Measurements from ENCODE around the gene TMBIM1.

TMBIM1 gene

DNA sequence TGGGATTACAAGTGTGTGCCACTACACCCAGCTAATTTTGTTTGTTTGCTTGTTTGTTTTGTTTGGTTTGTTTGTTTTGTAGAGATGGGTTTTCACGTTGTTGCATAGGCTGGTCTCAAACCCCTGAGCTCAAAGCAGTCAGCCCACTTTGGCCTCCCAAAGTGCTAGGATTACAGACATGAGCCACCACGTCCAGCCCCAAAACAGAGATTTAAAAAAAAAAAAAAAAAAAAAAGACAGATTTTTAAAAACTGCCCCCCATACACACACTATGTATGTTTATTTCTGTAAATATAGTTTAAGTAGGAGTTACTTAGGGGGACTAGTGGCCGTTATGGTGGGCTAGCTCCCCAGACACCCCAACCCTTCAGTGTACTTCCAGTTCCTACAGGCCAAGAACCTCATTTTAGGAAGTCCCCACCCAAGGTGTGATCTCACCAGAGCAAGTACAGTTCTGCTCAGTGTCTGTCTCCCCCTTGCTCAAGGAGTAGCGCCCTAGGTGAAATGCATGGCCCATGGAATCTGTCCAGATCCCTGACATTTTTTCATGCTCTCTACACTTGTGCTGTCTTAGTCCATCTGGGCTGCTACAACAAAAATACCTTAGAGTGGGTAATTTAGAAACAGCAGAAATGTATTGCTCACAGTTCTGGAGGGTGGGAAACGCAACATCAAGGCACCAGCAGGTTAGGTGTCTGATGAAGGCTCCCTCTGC is 1.6 kb upstream of the TMBIM1 start:
- no peaks in the 10 kb centered on the region; the same call in 1 of the 2 replicates for H3K36me3 ChIP-seq (ENCODE audit: control insufficient read depth, insufficient read depth, low read length)
- TF ChIP-seq, protein P1, sequence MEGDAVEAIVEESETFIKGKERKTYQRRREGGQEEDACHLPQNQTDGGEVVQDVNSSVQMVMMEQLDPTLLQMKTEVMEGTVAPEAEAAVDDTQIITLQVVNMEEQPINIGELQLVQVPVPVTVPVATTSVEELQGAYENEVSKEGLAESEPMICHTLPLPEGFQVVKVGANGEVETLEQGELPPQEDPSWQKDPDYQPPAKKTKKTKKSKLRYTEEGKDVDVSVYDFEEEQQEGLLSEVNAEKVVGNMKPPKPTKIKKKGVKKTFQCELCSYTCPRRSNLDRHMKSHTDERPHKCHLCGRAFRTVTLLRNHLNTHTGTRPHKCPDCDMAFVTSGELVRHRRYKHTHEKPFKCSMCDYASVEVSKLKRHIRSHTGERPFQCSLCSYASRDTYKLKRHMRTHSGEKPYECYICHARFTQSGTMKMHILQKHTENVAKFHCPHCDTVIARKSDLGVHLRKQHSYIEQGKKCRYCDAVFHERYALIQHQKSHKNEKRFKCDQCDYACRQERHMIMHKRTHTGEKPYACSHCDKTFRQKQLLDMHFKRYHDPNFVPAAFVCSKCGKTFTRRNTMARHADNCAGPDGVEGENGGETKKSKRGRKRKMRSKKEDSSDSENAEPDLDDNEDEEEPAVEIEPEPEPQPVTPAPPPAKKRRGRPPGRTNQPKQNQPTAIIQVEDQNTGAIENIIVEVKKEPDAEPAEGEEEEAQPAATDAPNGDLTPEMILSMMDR (IDR thresholded peaks at IDR 0.05; ENCODE audit: insufficient read depth, low read length, poor library complexity, severe bottlenecking) = no peak
- no peak overlapping the region for H3K4me3 ChIP-seq (replicated peaks; ENCODE audit: low read depth, low read length)
- DNase-seq (ENCODE audit: extremely low read depth, insufficient read length) = no peak
- no peaks in the 10 kb centered on the region for H3K27me3 ChIP-seq (replicated peaks; ENCODE audit: control insufficient read depth, insufficient read depth, low read length)

DNA sequence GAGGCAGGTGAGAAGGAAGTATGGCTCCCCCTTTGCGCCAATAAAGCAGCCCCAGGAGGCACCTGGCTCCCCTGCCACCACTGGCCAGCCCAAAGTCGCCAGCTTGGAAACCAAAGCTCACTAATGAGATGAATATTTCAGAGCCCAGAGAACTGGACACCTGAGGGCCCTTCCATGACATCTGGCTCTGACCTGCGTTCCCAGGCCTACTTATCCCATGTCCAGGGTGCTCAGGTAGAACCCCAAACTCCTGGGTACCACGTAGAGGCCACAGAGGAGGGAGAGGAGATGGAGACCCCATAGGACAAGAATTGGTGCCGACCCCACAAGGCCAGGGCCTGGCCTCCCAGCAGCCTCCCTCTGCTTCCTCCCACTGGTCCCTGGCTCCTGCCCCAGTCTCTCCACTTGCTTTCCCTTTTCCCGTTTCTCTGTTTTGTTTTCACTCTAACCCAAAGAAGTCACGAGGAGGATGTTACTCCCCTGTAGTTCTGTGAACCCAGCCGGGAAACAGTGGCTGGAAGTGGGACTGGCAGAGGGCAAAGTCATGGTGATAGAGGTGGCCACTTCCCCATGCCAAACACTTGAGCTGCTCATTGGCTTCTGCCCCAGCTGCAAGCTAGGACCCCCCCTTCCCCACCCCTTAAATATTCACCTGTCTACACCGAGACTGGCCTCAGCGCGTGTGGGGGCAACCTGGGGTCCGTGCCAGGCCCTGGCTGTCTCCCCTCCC is 820 bp downstream of the TMBIM1 start:
- no peak for DNase-seq (ENCODE audit: extremely low read depth, insufficient read length)
- Histone ChIP-seq H3K4me3 (replicated peaks; ENCODE audit: low read depth, low read length) (peak overlapping the region; percentile 66), H3K27me3 (replicated peaks; ENCODE audit: control insufficient read depth, insufficient read depth, low read length) (no peaks in the 10 kb centered on the region), H3K36me3 (ENCODE audit: control insufficient read depth, insufficient read depth, low read length) (no peaks in the 10 kb centered on the region; the same call in 1 of the 2 replicates)
- TF ChIP-seq, protein P1 (IDR thresholded peaks at IDR 0.05; ENCODE audit: insufficient read depth, low read length, poor library complexity, severe bottlenecking) = no peak

DNA sequence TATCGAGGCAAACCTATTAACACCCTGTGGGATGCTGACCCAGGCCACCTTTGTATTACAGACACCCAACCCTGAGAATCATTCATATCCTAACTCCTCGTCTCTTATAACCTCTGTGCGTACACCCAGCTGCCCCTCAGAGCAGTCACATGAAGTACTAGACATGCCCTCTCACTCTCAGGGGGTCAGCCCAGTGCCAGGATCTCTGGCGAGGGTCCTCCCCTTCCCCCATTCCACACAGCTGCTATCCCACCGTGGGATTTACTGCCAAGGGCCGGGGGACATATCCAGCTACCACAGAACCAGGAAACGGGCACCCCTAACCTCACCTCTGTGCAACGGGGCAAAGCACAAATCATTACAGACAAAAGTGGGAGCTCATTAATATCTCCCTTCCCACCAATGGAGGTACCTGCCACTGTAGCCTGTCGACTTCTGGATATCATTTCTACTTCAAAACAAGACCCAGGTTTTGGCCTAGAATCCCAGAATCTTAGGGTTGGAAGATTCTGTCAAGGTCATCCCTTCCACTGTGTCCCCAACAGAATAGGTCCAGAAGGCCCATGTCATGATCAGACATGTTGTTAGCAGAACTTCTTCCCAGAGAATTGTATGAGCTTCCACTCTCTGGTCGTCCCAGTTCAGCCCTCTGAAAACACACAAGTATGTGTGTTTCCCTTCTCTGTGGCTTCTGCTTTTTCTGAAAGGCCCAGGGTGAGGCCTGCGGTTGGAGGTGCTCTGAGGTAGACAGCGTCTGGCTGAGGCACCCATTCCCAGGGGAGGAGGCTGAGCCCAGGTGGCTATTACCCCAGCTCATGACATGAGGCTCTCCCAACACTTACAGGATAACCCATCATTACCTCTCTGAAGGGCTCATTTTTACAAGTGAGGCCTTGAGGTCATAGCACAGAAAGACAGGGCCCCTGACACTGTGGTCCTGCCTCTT is 1.7 kb downstream of the TMBIM1 start:
- H3K4me3 ChIP-seq (replicated peaks; ENCODE audit: low read depth, low read length) = peak overlapping the region; percentile 66
- TF ChIP-seq, protein P1 (IDR thresholded peaks at IDR 0.05; ENCODE audit: insufficient read depth, low read length, poor library complexity, severe bottlenecking) = no peak
- no peaks in the 10 kb centered on the region for H3K27me3 ChIP-seq (replicated peaks; ENCODE audit: control insufficient read depth, insufficient read depth, low read length)
- peak; percentile 75 for DNase-seq (ENCODE audit: extremely low read depth, insufficient read length)
- H3K36me3 ChIP-seq (ENCODE audit: control insufficient read depth, insufficient read depth, low read length) = no peaks in the 10 kb centered on the region; the same call in 1 of the 2 replicates

DNA sequence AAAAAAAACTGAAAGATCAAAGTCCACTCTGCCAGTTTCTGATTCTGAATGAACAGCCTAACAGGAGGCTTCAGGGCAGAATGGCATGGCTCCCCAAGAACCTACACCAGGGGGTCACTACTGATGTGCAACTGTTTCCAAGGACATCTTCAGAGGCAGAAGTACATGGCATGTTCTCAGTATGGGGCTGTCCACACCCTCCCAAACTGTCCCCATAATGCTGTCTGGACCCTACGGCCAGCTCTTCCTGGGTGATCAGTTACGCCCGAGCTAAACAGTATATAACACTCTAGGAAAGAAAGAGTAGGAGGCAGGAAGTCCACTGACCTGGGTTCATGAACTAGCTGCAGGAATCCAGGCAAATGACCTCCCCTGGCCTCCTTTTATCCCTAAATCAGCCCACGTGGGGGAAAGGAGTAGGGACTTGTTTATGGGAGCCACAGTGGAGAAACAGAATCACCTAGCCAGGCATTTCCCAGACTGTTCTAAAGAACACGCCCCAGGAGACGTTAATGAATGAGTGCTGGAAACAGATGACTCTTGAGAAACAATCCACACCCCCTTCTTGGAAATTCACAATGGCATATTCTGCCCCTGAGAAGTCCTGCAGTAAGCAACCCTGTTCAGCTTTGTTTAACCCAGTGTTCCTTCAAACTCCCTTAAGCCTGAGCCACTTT is 2.5 kb downstream of the TMBIM1 start:
- no peaks in the 10 kb centered on the region for H3K27me3 ChIP-seq (replicated peaks; ENCODE audit: control insufficient read depth, insufficient read depth, low read length)
- TF ChIP-seq, protein P1 (IDR thresholded peaks at IDR 0.05; ENCODE audit: insufficient read depth, low read length, poor library complexity, severe bottlenecking) = no peak
- H3K4me3 ChIP-seq (replicated peaks; ENCODE audit: low read depth, low read length) = peak overlapping the region; percentile 12
- DNase-seq (ENCODE audit: extremely low read depth, insufficient read length) = no peak
- H3K36me3 ChIP-seq (ENCODE audit: control insufficient read depth, insufficient read depth, low read length) = no peaks in the 10 kb centered on the region; the same call in 1 of the 2 replicates
